ENCODE results near the gene AHCY.
"Not testable (repeated sequence)": the region's sequence is repeated elsewhere in the genome, so short reads cannot be mapped to it uniquely, and the experiment has no call there.

The AHCY gene

GRCh38 chr20:34322267-34323105 is 19.3 kb upstream of the AHCY start:
- no peak for DNase-seq

- DNase-seq = no peak
Measured at GRCh38 chr20:34320861-34321260, 17.7 kb upstream of the AHCY start.

DNA sequence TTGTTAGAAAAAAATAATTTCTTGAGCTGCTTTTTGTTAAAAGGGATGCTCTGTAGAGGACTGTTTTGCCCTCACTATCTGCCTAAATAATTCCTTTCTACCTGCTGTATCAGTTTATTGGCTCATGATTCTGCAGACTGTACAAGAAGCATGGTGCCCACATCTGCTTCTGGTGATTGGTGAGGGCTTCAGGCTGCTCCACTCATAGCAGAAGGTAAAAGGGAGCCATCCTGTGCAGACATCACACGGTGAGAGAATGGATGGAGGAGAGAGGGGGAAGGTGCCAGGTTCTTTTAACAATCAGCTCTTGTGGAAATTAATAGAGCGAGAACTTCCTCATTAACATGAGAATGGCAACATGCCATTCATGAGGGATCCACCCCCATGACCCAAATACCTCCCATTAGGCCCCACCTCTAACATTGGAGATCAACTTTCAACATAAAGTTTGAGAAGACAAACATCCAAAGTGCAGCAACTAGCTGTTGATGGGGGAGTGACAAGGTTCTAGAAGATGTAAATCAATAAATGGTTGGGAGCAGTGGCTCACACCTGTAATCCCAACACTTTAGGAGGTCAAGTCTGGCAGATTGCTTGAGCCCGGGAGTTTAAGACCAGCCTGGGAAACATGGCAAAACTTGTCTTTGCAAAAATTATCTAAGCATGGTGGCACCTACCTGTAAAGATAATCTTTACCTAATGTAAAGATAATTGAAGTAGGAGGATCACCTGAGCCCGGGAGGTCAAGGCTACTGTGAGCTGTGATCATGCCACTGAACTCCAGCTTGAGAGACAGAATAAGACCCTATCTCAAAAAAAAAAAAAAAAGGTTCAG is 15.7 kb upstream of the AHCY start:
- DNase-seq = no peak

GRCh38 chr20:34316196-34316814 is 13.2 kb upstream of the AHCY start:
- no peak for DNase-seq

DNA sequence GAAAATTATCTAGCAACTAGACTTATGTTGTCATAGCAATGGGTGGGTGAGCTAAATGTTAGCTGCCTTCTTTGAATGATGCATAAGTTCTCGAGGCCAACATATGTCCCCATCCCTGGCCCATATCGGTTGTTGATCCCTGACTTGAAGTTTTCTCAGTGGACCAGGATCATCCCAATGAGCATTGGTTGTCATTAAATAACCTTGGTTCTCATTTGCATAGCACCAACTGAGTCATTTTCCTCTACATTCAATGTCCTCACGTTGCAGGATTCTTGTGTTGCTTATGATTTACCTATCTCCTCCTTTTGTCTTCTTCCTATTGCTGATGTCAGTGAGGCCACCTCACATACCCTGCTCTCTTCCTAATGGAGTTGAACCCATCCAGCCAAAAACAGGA is 12.1 kb upstream of the AHCY start:
- DNase-seq = no peak

GRCh38 chr20:34312544-34313217 is 9.5 kb upstream of the AHCY start:
- DNase-seq = peak; percentile 77 to 84

GRCh38 chr20:34312024-34312460 is 8.9 kb upstream of the AHCY start:
- DNase-seq = no peak

DNA sequence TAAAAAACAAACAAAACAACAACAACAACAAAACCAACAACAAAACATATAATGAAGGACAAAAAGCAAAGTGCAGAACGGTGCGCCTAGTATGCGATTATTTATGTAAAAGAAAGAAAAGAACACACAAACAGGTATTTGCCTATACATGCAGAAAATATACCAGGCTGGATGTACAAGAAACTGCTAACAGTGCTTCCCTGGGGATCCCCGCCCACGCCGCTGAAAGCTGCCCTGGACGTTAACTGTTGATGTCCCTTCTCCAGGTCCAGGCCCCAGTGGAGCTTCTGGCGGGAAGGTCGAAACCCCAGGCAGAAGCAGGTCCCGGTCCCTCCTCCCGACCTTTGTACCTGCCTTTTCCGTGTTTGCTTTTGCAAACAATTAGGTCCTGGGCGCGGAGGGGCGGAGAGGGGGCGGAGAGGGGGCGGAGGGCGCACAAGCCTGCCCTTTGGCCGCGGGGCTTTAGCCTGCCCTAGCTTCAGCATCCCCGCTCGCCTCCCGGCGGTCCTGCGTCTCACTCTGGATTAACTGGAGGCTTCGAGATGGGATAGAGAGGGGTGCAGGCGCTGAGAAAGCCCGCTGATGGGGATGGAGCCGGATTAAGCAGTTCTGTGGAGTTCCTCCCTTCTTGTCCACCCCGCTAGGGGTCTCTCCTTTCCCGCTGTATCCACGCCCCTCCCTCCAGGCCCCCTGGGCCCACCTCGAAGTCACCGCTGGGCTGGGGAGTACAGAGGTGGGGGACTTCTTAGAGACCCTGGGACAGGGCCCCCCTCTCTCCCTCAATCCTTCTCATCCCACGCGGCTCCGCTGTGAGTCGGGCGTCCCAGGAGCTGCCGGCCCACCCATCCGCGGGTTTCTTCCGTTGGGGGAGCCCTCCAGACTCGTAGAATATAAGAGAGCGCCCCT is 8.2 kb upstream of the AHCY start:
- DNase-seq = no peak

- DNase-seq = no peak
Measured at GRCh38 chr20:34310481-34311117, 7.4 kb upstream of the AHCY start.

- no peak for DNase-seq
Measured at GRCh38 chr20:34309691-34310090, 6.5 kb upstream of the AHCY start.

DNA sequence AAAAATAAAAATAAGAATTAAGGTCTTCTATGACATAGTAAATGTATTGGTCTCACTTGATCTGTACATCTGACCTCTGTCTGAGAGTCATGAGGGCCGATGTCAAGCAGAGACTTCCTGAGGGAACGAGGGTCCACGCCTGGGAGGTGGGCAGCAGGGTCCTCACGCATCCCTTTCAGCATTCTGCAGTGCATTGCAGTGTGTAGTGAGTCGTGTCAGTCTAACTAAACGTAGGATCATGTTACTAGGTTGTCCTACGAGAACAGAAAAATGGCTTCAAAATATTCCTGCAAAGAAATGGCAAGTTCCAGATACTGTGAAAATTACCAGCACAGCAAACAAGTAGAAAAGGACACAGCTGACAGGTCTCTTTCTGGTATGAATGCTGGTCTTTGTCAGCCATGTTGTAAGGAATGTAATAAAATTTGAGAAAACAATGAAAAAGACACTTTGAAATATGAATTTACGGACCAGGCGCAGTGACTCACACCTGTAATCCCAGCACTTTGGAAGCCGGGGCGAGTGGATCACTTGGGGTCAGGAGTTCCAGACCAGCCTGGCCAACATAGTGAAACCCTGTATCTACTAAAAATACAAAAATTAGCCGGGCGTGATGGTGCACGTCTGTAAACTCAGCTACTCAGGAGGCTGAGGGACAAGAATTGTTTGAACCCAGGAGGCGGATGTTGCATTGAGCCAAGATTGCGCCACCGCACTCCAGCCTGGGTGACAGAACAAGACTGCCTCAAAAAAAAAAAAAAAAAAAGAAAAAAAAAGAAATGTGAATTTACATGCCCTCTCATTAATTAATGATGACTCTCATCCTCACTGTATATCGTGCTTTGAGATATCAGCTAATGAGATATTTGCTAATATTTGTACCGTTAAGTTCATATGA is 2.4 kb upstream of the AHCY start:
- no peak for DNase-seq

DNA sequence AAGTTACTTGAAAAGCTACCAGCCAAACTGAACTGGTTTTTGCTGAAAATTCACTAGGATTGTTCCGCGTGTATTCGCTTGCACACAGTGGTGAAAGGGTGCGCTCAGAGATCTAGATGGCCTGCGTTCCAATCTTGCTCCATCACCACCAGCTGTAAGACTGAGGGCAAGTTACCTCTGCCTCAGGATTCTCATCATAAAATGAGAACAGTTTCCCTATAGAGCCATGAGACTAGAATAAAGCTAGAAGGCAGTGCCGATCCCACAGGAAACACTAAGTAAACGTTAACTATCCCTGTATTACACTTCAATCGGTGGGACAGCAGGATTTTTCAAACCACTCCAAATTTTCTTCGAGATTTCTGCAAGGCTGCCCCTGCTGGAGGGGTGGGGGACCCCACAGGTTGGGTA is 838 bp downstream of the AHCY start:
- DNase-seq = no peak

GRCh38 chr20:34301587-34302311 is 1.4 kb downstream of the AHCY start:
- DNase-seq = no peak

DNA sequence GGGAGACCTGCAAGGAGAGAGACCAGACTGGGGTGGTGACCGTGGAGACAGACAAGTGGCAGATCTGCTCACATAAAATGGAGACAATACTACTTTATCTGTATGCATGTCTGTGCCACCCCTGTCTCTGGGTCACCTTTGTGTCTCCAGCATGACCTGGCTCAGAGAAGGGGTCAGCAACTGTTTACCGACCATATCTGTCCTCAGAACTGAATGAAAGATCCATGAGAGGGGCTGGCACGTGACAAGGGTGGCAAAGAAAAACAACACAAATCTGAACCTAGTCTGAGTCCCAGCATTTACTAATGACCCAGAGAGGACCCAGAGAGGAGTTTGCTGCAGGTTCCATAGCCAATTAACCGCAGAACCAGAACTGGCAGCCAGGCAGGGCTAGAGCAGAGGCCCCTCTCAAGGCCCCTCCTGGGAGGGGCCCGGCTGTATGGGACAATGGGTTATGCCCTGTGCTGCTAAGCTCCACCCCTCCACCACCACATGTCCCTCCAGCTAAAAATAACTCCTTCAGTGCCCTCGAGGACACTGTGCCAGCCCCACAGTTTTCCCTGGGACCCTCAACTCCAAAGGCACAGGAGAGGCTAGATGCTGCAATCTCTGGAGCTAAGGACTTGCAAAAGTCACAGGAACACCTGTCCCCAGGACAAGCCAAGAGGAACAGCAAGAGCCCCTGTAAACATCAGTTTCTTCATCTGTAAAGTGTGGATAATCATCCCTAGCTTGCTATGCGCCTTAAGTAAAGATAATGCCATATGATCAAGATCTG is 2.2 kb downstream of the AHCY start:
- no peak for DNase-seq

DNA sequence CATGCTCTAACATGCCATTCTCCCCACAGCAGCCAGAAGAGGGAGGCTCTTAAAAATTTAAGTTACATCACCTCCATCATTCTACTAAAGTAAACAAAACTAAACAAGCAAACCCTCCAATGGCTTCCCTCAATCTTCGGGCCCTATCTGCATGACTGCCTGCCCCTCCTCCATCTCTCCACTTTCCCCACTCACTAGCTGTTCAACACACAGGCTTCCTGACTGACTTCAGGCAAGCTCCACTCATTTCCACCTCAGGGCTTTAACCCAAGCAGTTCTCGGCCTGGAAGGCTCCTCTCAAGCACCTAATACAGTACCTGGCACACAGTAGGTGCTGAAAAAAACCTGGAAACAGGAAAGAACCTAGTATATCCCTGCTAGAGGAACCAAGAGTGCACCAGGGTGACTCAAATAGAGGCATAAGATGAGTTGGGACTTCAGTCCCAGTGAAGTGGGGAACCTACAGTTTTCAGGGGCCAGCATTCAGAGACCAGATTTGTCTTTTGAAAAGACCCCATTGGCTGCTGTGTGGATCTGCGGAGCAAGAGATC is 2.8 kb downstream of the AHCY start:
- no peak for DNase-seq

DNA sequence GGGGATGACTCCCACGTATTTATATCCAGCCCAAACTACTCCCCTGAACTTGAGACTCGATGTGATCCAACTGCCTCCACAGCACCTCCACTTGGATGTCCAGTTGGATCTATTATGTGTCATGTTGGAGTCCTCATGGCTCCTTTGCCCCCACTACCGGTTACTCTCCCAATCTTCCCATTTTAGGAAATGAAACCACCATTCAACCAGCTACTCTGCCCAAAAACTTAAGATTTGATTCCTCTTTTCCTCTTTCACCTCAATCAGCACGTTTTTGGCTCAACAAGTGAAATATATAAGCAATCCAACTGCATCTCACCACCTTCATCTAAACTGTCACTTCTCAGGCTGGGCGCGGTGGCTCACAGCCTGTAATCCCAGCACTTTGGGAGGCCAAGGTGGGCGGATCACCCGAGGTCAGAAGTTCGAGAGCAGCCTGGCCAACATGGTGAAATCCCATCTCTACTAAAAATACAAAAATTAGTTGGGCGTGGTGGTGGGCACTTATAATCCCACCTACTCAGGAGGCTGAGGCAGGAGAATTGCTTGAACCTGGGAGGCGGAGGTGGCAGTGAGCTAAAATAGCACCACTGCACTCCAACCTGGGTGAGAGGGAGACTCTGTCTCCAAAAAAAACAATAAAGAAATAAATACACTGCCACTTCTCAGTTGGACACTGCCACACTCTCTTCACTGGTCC is 3.4 kb downstream of the AHCY start:
- no peak for DNase-seq

- DNase-seq = not testable (repeated sequence)
Measured at GRCh38 chr20:34298294-34298784, 4.8 kb downstream of the AHCY start.

- no peak for DNase-seq
Measured at GRCh38 chr20:34296468-34296867, 6.7 kb downstream of the AHCY start.
